Small intestine (tissue), 7 donors: ENCODE measurements around the gene DNAH6. TPM values are rescaled to one million over a fixed set of nuclear protein-coding genes. Genes with fewer than 3 reads are reported as not detected.

Experiments used
- DNase-seq, 2 donors: peaks; one replicate each; pipeline versions ENCODE4 v3.0.0 to v3.0.0-alpha.2; 2013
- FAIRE-seq: peaks from 2 replicates; lab custom pipeline; 2012; peaks lifted over from hg19 to GRCh38; lab: Jason Lieb, UNC
- H3K27ac ChIP-seq, 3 donors: one replicate each; pipeline ENCODE4 v1.5.1; 2013; ENCODE audit warnings: low read length in 2 of 3, mild to moderate bottlenecking in 2 of 3, control low read depth in 1 of 3, inconsistent platforms in 1 of 3, low read depth in 1 of 3, moderate library complexity in 1 of 3
- H3K27me3 ChIP-seq, 3 donors: one replicate each; pipeline ENCODE4 v1.6.1; 2013; ENCODE audit warnings: low read length in 3 of 3, inconsistent platforms in 1 of 3; ENCODE audit not compliant: control insufficient read depth in 3 of 3, insufficient read depth in 3 of 3
- H3K36me3 ChIP-seq, 3 donors: one replicate each; pipeline ENCODE4 v1.6.1; 2013; ENCODE audit warnings: low read length in 3 of 3, inconsistent platforms in 1 of 3, low read depth in 1 of 3, mild to moderate bottlenecking in 1 of 3, moderate library complexity in 1 of 3; ENCODE audit not compliant: control insufficient read depth in 3 of 3, insufficient read depth in 2 of 3
- H3K4me1 ChIP-seq, 3 donors: one replicate each; pipeline ENCODE4 v1.6.1; 2013; ENCODE audit warnings: low read length in 2 of 3, inconsistent platforms in 1 of 3, low read depth in 1 of 3, mild to moderate bottlenecking in 1 of 3, moderate library complexity in 1 of 3; ENCODE audit not compliant: control insufficient read depth in 3 of 3, insufficient read depth in 2 of 3
- H3K4me3 ChIP-seq, 3 donors: one replicate each; pipeline ENCODE4 v1.5.1; 2013; ENCODE audit warnings: low read length in 3 of 3, control low read depth in 1 of 3, inconsistent platforms in 1 of 3, low read depth in 1 of 3, mild to moderate bottlenecking in 1 of 3, moderate library complexity in 1 of 3
- H3K9me3 ChIP-seq, 2 donors: one replicate each; pipeline ENCODE4 v1.6.1; 2013; ENCODE audit warnings: low read depth in 1 of 2, low read length in 1 of 2; ENCODE audit not compliant: control insufficient read depth in 2 of 2, insufficient read depth in 1 of 2
- WGBS, 3 donors: extraction: QIAGEN DNeasy Blood & Tissue Kit; methylation state at CpG; one replicate each; pipeline ENCODE4 v1.1.7; 2013; 5-methylcytosine and 5-hydroxymethylcytosine counted together
- polyA plus RNA-seq, 4 donors: library from polyadenylated mRNA; stranded (reverse) in 3 of 4; unstranded in 1 of 4; fragments of 200-250 nt in 3 of 4; fragments of 120-200 nt in 1 of 4; gene quantifications; one replicate each; pipeline versions ENCODE4 v1.2.1 to v1.2.3, GENCODE V29; 2013
- donor health status: healthy with polysubstance abuse.
- donor health status: control.
- donor health status: control.
- donor health status: Bipolar disorder and iron deficiency.
- donor health status: healthy.

The DNAH6 gene
- polyA plus RNA-seq, 4 donors: 0.22 to 1.4 (median 0.24) TPM; not detected in 1

DNA sequence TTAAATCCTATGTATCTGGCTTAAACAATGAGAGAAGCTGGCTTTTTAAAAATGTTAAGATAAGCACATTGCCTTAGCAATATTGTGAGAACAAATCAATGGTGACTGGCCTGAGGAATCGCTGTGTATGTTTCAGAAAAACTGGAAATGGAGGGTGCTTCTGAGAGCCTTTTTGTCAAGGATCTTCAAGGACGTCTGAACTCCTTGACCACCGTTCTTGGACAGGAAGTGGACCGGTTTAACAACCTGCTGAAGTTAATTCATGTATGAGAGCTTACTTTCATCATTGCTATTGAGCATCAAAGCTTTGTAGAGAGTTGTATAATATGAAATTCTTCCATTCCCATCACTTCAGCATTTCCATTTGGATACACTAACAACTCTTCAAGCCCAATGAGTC, 292.0 kb downstream of the DNAH6 start:
- Histone ChIP-seq H3K9me3 (no peaks in the 10 kb centered on the region), H3K4me1 (no peaks in the 10 kb centered on the region), H3K4me3 (no peak overlapping the region), H3K27me3 (no peaks in the 10 kb centered on the region), H3K27ac (no peak overlapping the region), H3K36me3 (peaks cover 0 to 3% (median 0%) of the 10 kb centered on the region in 3 donors)
- FAIRE-seq (no peak), DNase-seq (no peak)
- 73 to 94% (median 75%) methylated on average over 4 of the region's 4 CpGs for WGBS, 3 donors

DNA sequence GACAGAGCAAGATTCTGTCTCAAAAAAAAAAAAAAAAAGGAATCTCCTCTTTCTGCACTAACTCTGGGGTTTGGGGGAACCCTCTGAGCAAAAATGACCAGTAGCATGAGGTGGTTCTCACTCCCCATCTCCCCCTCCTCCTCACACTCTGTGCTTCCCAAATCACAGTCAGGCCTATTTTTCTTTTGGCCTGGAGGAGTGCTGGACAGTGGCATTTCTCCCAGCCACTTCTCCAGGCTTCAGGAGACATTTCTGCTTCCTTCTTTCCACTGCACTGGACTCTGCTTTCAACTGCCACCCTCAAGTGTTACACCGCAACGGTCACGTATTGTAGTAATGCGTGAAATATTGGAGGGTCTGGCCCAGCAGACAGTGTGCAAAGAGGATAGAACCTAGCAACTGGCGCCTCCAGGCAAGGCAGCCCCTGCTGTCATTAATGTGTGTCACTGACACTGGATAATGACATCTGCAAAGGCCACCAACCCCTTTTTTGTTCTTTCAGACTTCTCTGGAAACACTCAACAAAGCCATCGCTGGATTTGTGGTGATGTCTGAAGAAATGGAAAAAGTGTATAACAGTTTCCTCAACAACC, 295.6 kb downstream of the DNAH6 start:
- FAIRE-seq: no peak
- 95 to 97% (median 96%) methylated on average over 6 of the region's 6 CpGs for WGBS, 3 donors
- no peak overlapping the region for H3K4me3 ChIP-seq

DNA sequence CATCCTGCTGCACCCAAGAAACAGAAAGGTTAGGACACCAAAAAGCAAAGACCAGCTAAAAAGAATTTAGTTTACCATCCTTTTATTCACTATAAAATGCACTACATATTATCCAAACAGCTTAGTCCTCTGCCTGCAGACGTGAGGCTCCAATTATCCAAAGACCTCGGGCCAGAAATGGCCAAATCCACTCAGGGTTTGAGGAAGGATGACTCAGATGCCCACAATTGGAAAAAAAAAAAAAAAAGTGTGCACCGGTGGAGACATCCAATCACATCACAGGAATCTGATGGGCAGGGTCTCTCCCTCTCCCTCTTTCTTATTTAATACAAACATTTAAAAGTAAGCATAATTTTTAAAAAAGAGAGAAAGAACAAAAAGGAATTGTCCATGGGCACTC, 298.8 kb downstream of the DNAH6 start:
- H3K27me3 ChIP-seq: no peaks in the 10 kb centered on the region
- no peak for FAIRE-seq
- DNase-seq: no peak
- H3K27ac ChIP-seq: no peak overlapping the region
- H3K36me3 ChIP-seq: peaks cover 0 to 5% (median 0%) of the 10 kb centered on the region in 3 donors
- 60 to 87% (median 82%) methylated on average over 3 of the region's 3 CpGs for whole genome bisulfite sequencing, 3 donors
- no peaks in the 10 kb centered on the region for H3K9me3 ChIP-seq
- no peak overlapping the region for H3K4me3 ChIP-seq
- no peaks in the 10 kb centered on the region for H3K4me1 ChIP-seq

More for the DNA sequence above, 295.6 kb downstream of the DNAH6 start:
- no peak for DNase-seq
- H3K4me1 ChIP-seq: no peaks in the 10 kb centered on the region
- H3K9me3 ChIP-seq: no peaks in the 10 kb centered on the region
- peaks cover 0 to 5% (median 0%) of the 10 kb centered on the region in 3 donors for H3K36me3 ChIP-seq
- no peak overlapping the region for H3K27ac ChIP-seq
- H3K27me3 ChIP-seq: no peaks in the 10 kb centered on the region

DNA sequence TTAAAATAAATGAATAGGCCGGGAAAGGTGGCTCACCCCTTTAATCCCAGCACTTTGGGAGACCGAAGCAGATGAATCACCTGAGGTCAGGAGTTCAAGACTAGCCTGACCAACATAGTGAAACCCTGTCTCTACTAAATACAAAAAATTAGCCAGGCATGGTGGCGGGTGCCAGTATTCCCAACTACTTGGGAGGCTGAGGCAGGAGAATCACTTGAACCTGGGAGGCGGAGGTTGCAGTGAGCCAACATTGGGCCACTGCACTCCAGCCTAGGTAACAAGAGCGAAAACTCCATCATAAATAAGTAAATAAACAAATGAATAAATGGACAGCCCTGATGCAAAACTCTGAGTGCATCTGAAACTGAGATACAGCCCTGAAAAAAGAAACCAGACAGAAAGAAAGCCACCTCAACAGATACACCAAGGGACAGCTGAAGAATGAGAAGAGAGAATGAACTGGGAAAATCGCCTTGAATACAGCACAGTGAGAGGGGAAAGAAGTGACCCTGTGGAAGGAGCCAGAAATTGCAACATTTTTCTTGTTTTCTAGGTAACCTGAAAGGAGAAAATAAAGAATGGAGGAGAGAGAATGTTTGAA, 300.2 kb downstream of the DNAH6 start:
- H3K27me3 ChIP-seq: no peaks in the 10 kb centered on the region
- whole genome bisulfite sequencing, 3 donors: 88 to 94% (median 92%) methylated on average over 6 of the region's 6 CpGs
- DNase-seq (no peak), FAIRE-seq (no peak)
- no peaks in the 10 kb centered on the region for H3K9me3 ChIP-seq
- H3K36me3 ChIP-seq: peaks cover 0 to 8% (median 0%) of the 10 kb centered on the region in 3 donors
- no peak overlapping the region for H3K4me3 ChIP-seq
- no peaks in the 10 kb centered on the region for H3K4me1 ChIP-seq
- H3K27ac ChIP-seq: no peak overlapping the region

DNA sequence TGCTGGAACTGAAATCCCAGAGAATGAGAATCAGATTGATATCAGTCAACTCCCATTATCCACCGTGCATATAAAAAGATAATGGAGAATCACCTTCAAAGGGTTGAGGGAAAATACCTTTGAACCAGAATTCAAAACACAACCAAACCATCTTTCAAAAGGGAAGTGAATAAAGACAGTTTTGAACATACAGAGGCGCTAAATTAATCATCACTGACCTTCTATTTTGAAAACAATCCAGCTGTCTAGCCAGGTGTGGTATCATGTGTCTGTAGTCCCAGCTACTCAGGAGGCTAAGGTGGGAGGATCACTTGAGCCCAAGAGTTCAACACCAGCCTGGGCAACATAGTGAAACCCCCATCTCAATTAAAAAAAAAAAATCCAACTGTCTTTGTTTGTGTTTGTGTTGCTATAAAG, 300.9 kb downstream of the DNAH6 start:
- H3K4me3 ChIP-seq: no peak overlapping the region
- no peaks in the 10 kb centered on the region for H3K4me1 ChIP-seq
- 66 to 76% (median 76%) methylated on average over 2 of the region's 2 CpGs for WGBS, 3 donors
- no peaks in the 10 kb centered on the region for H3K9me3 ChIP-seq
- no peak for DNase-seq
- no peaks in the 10 kb centered on the region for H3K27me3 ChIP-seq
- FAIRE-seq: no peak
- H3K36me3 ChIP-seq: peaks cover 0 to 9% (median 0%) of the 10 kb centered on the region in 3 donors
- no peak overlapping the region for H3K27ac ChIP-seq

DNA sequence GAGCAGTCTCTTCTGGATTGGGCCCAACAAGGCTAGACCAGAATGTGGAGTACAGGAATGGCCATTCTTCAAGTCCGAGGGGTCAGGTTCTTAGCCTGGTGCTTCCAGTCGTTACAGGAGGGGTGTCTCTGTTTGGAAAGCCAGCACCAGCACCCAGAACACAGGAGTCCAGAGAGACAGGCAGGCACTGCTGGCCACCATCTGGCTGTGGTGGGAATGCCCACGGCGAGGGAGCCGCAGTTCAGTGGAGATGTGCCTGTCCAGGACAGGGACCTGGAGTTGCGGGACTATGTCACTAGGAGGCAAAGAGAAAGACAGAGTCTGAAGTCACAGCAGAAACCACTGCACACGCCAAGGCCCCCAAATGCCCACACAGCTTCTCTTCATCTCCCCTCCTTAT, 305.5 kb downstream of the DNAH6 start:
- FAIRE-seq (no peak), DNase-seq (no peak)
- H3K27me3 ChIP-seq: no peaks in the 10 kb centered on the region
- H3K4me1 ChIP-seq: no peaks in the 10 kb centered on the region
- no peak overlapping the region for H3K27ac ChIP-seq
- WGBS, 3 donors: 94 to 97% (median 96%) methylated on average over 7 of the region's 7 CpGs
- no peaks in the 10 kb centered on the region for H3K9me3 ChIP-seq
- H3K4me3 ChIP-seq: no peak overlapping the region
- H3K36me3 ChIP-seq: peaks cover 0 to 13% (median 0%) of the 10 kb centered on the region in 3 donors

DNA sequence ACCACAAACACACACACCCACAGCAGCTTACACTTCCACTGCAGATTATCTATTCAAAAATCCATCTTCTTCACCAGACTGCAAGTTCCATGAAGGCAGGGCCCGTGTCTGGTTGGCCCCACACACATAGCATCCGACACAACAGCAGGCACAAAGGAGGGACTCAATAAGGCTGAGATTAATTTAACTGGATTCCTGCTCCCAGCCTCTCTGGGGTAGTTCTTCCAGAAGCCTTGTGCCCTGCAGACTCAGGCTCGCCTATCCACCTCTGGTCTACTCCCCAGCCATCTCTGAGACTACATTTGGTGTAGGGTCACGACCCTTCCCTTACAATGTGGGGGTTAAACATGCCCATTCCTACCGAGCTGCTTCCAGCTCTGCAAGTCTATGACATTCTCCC, 306.9 kb downstream of the DNAH6 start:
- Histone ChIP-seq H3K4me3 (no peak overlapping the region), H3K27ac (no peak overlapping the region), H3K9me3 (no peaks in the 10 kb centered on the region), H3K4me1 (no peaks in the 10 kb centered on the region), H3K36me3 (peaks cover 0 to 20% (median 0%) of the 10 kb centered on the region in 3 donors), H3K27me3 (no peaks in the 10 kb centered on the region)
- WGBS, 3 donors: 87 to 89% (median 88%) methylated on average over 5 of the region's 5 CpGs
- DNase-seq: no peak
- no peak for FAIRE-seq

DNA sequence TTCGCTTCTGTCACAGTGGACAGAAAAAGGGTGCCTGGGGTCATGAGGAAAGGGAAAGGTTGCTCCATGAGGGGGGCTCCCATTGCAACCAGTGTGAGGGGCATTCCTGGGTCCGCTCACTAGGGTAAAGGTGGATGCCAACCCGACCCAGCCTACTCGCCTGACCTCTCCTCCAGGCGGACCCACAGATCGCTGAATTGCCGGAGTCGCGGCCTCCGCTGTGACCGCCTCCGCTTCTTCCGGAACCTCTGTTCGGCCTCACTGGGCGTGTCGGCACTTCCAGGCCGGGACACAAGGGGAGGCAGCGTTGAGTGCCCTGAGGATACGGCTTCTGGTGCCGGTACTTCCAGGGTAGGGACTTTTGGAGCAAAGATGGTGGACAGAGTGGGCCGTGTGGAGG, 307.5 kb downstream of the DNAH6 start:
- Histone ChIP-seq H3K4me1 (no peaks in the 10 kb centered on the region), H3K9me3 (no peaks in the 10 kb centered on the region), H3K4me3 (no peak overlapping the region), H3K27ac (no peak overlapping the region), H3K27me3 (no peaks in the 10 kb centered on the region), H3K36me3 (peaks cover 0 to 22% (median 0%) of the 10 kb centered on the region in 3 donors)
- DNase-seq: no peak
- WGBS, 3 donors: 96 to 98% (median 97%) methylated on average over 21 of the region's 21 CpGs
- no peak for FAIRE-seq
